Amniotic stem cell (primary cell): ENCODE measurements around the gene STAT2.

ENCODE experiments used
- DNase-seq: peaks from one replicate; lab custom pipeline; 2025; lab: John Stamatoyannopoulos, UW

STAT2 gene

GRCh38 chr12:56293795-56294194 lies 66.1 kb downstream of the STAT2 start:
- DNase-seq, result no peak
